Sigmoid colon (tissue), 7 donors: ENCODE measurements around the gene HBG2. TPM values are rescaled to one million over a fixed set of nuclear protein-coding genes. Genes with fewer than 3 reads are reported as not detected.

ENCODE experiments used
- DNase-seq: peaks from one replicate; pipeline ENCODE4 v3.0.0-alpha.2; 2019
- H3K27ac ChIP-seq, 4 donors: fragments of 200-600 bp; sonication (generic); one replicate each; pipeline ENCODE4 v1.5.1; 2016 to 2019; ENCODE audit warnings: mild to moderate bottlenecking in 1 of 4
- H3K27me3 ChIP-seq, 3 donors: fragments of 200-600 bp; sonication (generic); one replicate each; pipeline ENCODE4 v1.5.1; 2019; ENCODE audit warnings: mild to moderate bottlenecking in 1 of 3
- H3K36me3 ChIP-seq, 4 donors: fragments of 200-600 bp; sonication (generic); one replicate each; pipeline ENCODE4 v1.5.1; 2016 to 2019
- H3K4me1 ChIP-seq, 4 donors: fragments of 200-600 bp; sonication (generic); one replicate each; pipeline ENCODE4 v1.5.1; 2017 to 2019
- H3K4me3 ChIP-seq, 4 donors: fragments of 200-600 bp; sonication (generic); one replicate each; pipeline ENCODE4 v1.5.1; 2017 to 2019; ENCODE audit warnings: mild to moderate bottlenecking in 2 of 4, moderate library complexity in 1 of 4
- H3K9me3 ChIP-seq, 4 donors: fragments of 200-600 bp in 3 of 4; sonication (generic) in 3 of 4; one replicate each; pipeline versions ENCODE4 v1.5.1 to v1.6.1; 2013 to 2019
- EP300 ChIP-seq, 4 donors: sonication (generic); formaldehyde crosslinking; IDR thresholded peaks; one replicate each; pipeline ENCODE4 v1.6.1; 2017; ENCODE audit warnings: antibody characterized with exemption in 4 of 4
- POLR2A ChIP-seq, 2 donors: fragments of 450-650 bp; IDR thresholded peaks; one replicate each; pipeline ENCODE4 v1.6.1; 2016; ENCODE audit warnings: antibody characterized with exemption in 2 of 2, mild to moderate bottlenecking in 2 of 2, moderate library complexity in 2 of 2
- POLR2AphosphoS5 ChIP-seq, 4 donors: sonication (generic); formaldehyde crosslinking; IDR thresholded peaks; one replicate each; pipeline ENCODE4 v1.6.1; 2017; ENCODE audit warnings: antibody characterized with exemption in 4 of 4
- WGBS, 2 donors: extraction: QIAGEN DNeasy Blood & Tissue Kit; methylation state at CpG; one replicate each; pipeline ENCODE4 v1.1.7; 2013; 5-methylcytosine and 5-hydroxymethylcytosine counted together
- intact Hi-C: fragments of 100-400 bp; cut with DNase I; formaldehyde crosslinking; loops from one replicate; pipeline ENCODE4 v1.15.1; 2023
- polyA plus RNA-seq, 3 donors: library from polyadenylated mRNA; stranded (reverse); fragments of 200-250 nt; gene quantifications; one replicate each; pipeline ENCODE4 v1.2.3, GENCODE V29; 2013
- total RNA-seq, 4 donors: library from RNA; depleted of rRNA; stranded (reverse); fragments of >200 nt; gene quantifications; one replicate each; pipeline ENCODE4 v1.1.0, GENCODE V29; 2016
- TF ChIP-seq, protein P1 (sequence below), 4 experiments: fragments of 450-650 bp in 3 of 4; fragments of 200-600 bp in 1 of 4; IDR thresholded peaks; one replicate each; pipeline ENCODE4 v1.5.1; 2016 to 2019; ENCODE audit warnings: antibody characterized with exemption in 4 of 4, mild to moderate bottlenecking in 3 of 4, moderate library complexity in 2 of 4
- donor health status: healthy with polysubstance abuse.
- donor health status: Bipolar disorder and iron deficiency.
- donor health status: healthy.

HBG2 gene
- total and polyA plus RNA-seq, 7 donors, result not detected

DNA sequence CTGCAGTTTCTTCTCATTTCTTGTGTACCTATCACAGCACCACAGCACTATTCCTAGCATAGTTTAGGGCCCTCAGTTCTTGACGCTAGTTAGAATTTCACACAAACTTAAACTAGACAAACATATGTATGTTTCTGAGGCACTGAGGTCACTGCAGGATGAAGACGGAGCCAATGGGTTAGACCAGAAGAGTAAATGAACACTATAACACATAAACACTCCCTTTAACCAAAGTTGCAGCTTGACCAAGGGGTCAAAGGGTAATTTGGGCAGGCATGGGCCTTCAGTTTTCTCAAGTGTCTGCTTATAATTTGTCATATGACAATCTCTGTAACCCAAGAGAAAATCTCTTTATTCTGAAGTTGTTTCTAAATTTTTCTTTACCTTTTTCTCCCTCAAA, 28.0 kb upstream of the HBG2 start:
- 44 to 51% methylated on average over 2 of the region's 2 CpGs for WGBS, 2 donors
- TF ChIP-seq POLR2A (IDR thresholded peaks at IDR 0.05), result no peak
- TF ChIP-seq, protein P1, sequence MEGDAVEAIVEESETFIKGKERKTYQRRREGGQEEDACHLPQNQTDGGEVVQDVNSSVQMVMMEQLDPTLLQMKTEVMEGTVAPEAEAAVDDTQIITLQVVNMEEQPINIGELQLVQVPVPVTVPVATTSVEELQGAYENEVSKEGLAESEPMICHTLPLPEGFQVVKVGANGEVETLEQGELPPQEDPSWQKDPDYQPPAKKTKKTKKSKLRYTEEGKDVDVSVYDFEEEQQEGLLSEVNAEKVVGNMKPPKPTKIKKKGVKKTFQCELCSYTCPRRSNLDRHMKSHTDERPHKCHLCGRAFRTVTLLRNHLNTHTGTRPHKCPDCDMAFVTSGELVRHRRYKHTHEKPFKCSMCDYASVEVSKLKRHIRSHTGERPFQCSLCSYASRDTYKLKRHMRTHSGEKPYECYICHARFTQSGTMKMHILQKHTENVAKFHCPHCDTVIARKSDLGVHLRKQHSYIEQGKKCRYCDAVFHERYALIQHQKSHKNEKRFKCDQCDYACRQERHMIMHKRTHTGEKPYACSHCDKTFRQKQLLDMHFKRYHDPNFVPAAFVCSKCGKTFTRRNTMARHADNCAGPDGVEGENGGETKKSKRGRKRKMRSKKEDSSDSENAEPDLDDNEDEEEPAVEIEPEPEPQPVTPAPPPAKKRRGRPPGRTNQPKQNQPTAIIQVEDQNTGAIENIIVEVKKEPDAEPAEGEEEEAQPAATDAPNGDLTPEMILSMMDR (IDR thresholded peaks at IDR 0.05), result no peak
- no peak for TF ChIP-seq EP300 (IDR thresholded peaks at IDR 0.05)
- TF ChIP-seq POLR2AphosphoS5 (IDR thresholded peaks at IDR 0.05), result no peak
- Histone ChIP-seq H3K4me3 (no peak overlapping the region), H3K27ac (no peak overlapping the region), H3K36me3 (no peaks in the 10 kb centered on the region), H3K27me3 (no peaks in the 10 kb centered on the region), H3K9me3 (no peaks in the 10 kb centered on the region), H3K4me1 (peaks cover 0 to 7% (median 0%) of the 10 kb centered on the region in 4 donors)
- no peak for DNase-seq
- intact Hi-C loops, result no loop called here

DNA sequence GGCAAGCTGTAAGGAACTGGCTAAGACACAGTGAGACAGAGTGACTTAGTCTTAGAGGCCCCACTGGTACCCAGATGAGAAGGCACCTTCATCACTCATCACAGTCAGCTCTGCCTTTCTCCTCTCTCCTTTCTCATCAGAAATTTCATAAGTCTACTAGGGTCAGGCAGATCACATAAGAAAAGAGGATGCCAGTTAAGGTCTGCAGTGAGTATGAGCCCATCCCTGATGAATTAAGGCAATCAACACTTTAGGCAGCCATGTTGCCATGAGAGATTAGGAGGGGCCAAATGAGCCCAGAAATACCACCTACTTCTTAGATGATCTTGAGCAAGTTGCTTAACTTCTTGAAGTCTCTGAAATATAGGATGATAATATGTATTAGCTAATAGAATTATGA, 27.0 kb upstream of the HBG2 start:
- no peak overlapping the region for H3K4me3 ChIP-seq
- TF ChIP-seq POLR2A (IDR thresholded peaks at IDR 0.05) (no peak), EP300 (IDR thresholded peaks at IDR 0.05) (no peak), POLR2AphosphoS5 (IDR thresholded peaks at IDR 0.05) (no peak)
- TF ChIP-seq, protein P1 (IDR thresholded peaks at IDR 0.05), result no peak
- H3K36me3 ChIP-seq, result no peaks in the 10 kb centered on the region
- peaks cover 0 to 7% (median 0%) of the 10 kb centered on the region in 4 donors for H3K4me1 ChIP-seq
- intact Hi-C loops, result no loop called here
- no peaks in the 10 kb centered on the region for H3K9me3 ChIP-seq
- no peak for DNase-seq
- no peak overlapping the region for H3K27ac ChIP-seq
- no peaks in the 10 kb centered on the region for H3K27me3 ChIP-seq

DNA sequence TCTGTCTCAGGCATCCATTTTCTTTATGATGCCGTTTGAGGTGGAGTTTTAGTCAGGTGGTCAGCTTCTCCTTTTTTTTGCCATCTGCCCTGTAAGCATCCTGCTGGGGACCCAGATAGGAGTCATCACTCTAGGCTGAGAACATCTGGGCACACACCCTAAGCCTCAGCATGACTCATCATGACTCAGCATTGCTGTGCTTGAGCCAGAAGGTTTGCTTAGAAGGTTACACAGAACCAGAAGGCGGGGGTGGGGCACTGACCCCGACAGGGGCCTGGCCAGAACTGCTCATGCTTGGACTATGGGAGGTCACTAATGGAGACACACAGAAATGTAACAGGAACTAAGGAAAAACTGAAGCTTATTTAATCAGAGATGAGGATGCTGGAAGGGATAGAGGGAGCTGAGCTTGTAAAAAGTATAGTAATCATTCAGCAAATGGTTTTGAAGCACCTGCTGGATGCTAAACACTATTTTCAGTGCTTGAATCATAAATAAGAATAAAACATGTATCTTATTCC, 26.1 kb upstream of the HBG2 start:
- no peak overlapping the region for H3K27ac ChIP-seq
- 44 to 47% methylated on average over 3 of the region's 3 CpGs for WGBS, 2 donors
- TF ChIP-seq POLR2AphosphoS5 (IDR thresholded peaks at IDR 0.05), result no peak
- no peak for TF ChIP-seq EP300 (IDR thresholded peaks at IDR 0.05)
- TF ChIP-seq, protein P1 (IDR thresholded peaks at IDR 0.05), result no peak
- TF ChIP-seq POLR2A (IDR thresholded peaks at IDR 0.05), result no peak
- DNase-seq, result no peak
- H3K9me3 ChIP-seq, result no peaks in the 10 kb centered on the region
- peaks cover 0 to 7% (median 0%) of the 10 kb centered on the region in 4 donors for H3K4me1 ChIP-seq
- H3K27me3 ChIP-seq, result no peaks in the 10 kb centered on the region
- intact Hi-C loops, result no loop called here
- no peaks in the 10 kb centered on the region for H3K36me3 ChIP-seq
- no peak overlapping the region for H3K4me3 ChIP-seq

DNA sequence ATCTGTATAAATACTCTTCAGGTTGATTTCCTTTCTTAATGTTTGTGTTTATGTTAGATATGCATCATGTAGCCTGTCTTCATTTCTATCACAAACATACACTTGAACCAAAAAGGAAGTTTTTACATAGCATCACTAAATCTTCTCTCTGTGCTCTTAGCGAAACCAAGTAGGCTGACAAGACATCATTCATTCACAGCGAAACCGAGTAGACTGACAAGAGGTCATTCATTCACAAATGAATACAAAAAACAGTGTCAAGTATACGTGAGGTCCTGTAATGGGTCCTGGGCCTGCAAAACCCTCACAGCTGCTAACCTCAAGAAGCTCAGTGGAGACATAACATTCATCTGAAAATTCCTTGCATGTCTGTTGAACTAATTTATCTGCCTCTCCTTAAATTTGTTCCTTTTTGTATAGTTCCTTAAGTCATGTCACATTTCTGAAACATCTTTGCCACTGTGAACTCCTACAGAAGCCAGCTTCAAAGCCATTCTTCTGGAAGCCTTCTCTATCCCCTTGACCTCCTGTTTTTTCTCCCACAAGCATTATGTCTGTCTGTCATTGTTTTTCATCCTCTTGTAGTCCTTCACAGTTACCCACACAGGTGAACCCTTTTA, 25.0 kb upstream of the HBG2 start:
- Histone ChIP-seq H3K27ac (no peak overlapping the region), H3K27me3 (no peaks in the 10 kb centered on the region)
- intact Hi-C loops, result no loop called here

More for the DNA sequence above, 25.0 kb upstream of the HBG2 start:
- Histone ChIP-seq H3K36me3 (no peaks in the 10 kb centered on the region), H3K4me3 (no peak overlapping the region), H3K4me1 (peaks cover 0 to 7% (median 0%) of the 10 kb centered on the region in 4 donors), H3K9me3 (no peaks in the 10 kb centered on the region)
- TF ChIP-seq, protein P1 (IDR thresholded peaks at IDR 0.05), result no peak
- TF ChIP-seq EP300 (IDR thresholded peaks at IDR 0.05) (no peak), POLR2A (IDR thresholded peaks at IDR 0.05) (no peak), POLR2AphosphoS5 (IDR thresholded peaks at IDR 0.05) (no peak)
- no peak for DNase-seq
- WGBS, 2 donors, result 82 to 83% methylated on average over 4 of the region's 4 CpGs
